MM.1S (cell line): ENCODE measurements around the gene EPB41L1.

Experiments
- EZH2 ChIP-seq: fragments of 300-600 bp; sonication (generic); optimal IDR thresholded peaks from 2 replicates; pipeline ENCODE3; 2017; ENCODE audit warnings: low read depth, mild to moderate bottlenecking, antibody characterized with exemption, low read length, mixed read lengths
- TF ChIP-seq, protein P1 (sequence below): fragments of 300-600 bp; sonication (generic); IDR thresholded peaks from 2 replicates; pipeline ENCODE4 v1.5.1; 2016; ENCODE audit warnings: antibody characterized with exemption, low read length, mixed read lengths

DNA sequence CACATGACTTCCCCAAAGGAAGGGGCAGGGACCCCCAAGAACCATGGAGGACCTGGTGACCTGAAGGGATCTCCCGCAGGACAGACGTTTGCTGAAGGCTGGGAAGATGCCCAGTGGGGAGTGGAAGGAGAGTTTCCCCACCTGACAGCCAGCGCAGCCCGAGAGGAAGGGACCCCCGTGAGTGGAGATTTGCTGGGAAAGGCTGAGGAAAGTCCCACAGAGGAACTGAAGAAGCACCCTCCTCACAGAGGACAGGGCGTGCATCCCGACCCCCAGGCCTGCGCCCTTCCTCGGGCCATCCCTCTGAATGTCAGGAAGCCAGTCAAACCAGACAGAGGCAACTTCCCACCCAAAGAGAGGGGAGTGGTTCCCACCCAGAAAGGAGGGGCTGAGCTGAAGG, 52.1 kb downstream of the EPB41L1 start:
- TF ChIP-seq, protein P1, sequence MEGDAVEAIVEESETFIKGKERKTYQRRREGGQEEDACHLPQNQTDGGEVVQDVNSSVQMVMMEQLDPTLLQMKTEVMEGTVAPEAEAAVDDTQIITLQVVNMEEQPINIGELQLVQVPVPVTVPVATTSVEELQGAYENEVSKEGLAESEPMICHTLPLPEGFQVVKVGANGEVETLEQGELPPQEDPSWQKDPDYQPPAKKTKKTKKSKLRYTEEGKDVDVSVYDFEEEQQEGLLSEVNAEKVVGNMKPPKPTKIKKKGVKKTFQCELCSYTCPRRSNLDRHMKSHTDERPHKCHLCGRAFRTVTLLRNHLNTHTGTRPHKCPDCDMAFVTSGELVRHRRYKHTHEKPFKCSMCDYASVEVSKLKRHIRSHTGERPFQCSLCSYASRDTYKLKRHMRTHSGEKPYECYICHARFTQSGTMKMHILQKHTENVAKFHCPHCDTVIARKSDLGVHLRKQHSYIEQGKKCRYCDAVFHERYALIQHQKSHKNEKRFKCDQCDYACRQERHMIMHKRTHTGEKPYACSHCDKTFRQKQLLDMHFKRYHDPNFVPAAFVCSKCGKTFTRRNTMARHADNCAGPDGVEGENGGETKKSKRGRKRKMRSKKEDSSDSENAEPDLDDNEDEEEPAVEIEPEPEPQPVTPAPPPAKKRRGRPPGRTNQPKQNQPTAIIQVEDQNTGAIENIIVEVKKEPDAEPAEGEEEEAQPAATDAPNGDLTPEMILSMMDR: no peak
- no peak for TF ChIP-seq EZH2
